AG09309 (cell line): Measurements from ENCODE around the gene RAI1.
A peak's percentile ranks its signal among the peaks of the same experiment; 100 is the strongest.

ENCODE experiments used
- DNase-seq: peaks from one replicate; pipeline ENCODE4 v3.0.0-alpha.2; 2010; ENCODE audit warnings: low read depth
- H3K4me3 ChIP-seq: 2 replicates; pipeline ENCODE4 v1.5.1; 2011; ENCODE audit warnings: mild to moderate bottlenecking, low read depth, low read length, moderate library complexity; ENCODE audit not compliant: control insufficient read depth
- CTCF ChIP-seq: IDR thresholded peaks from 2 replicates; pipeline ENCODE4 v1.5.1; 2011; ENCODE audit warnings: mild to moderate bottlenecking, low read depth, low read length, inconsistent platforms; ENCODE audit not compliant: insufficient read depth, control insufficient read depth; ENCODE audit errors: missing control alignments

The RAI1 gene

GRCh38 chr17:17719966-17720543 is 38.8 kb downstream of the RAI1 start:
- no peak for TF ChIP-seq CTCF
- DNase-seq = no peak
- H3K4me3 ChIP-seq = no peak overlapping the region

- no peak for TF ChIP-seq CTCF
- no peak for DNase-seq
- H3K4me3 ChIP-seq = no peak overlapping the region
These were observed 39.9 kb downstream of the RAI1 start for GRCh38 chr17:17721140-17721668.

- H3K4me3 ChIP-seq = peak overlapping the region; percentile 51
- DNase-seq = no peak
- no peak for TF ChIP-seq CTCF
These were observed 41.0 kb downstream of the RAI1 start for GRCh38 chr17:17722081-17722905.

- DNase-seq = no peak
- TF ChIP-seq CTCF = no peak
- peak overlapping the region; percentile 51 for H3K4me3 ChIP-seq
These were observed 41.7 kb downstream of the RAI1 start for GRCh38 chr17:17722906-17723353.

GRCh38 chr17:17723354-17724261 is 42.4 kb downstream of the RAI1 start:
- TF ChIP-seq CTCF = no peak
- peak; percentile 40 for DNase-seq
- peak overlapping the region; percentile 51 for H3K4me3 ChIP-seq
